IMR-90 (cell line): ENCODE data around the gene MBOAT1. TPM values are rescaled to one million over a fixed set of nuclear protein-coding genes. Genes with fewer than 3 reads are reported as not detected.

ENCODE experiments used
- ATAC-seq: fragments of 200-7000 bp; cut with Tn5 transposase; 2 replicates; pipeline ENCODE4 v1.9.1; 2020; ENCODE audit warnings: low read depth, mild to moderate bottlenecking, moderate library complexity
- BruUV-seq: library from RNA; stranded (reverse); fragments of 400-500 nt; replicated peaks from 2 replicates; lab custom pipeline; 2021; lab: Mats Ljungman, UMichigan
- CTCF ChIA-PET: fragments of 300-600 bp; formaldehyde crosslinking; extraction: SDS; loops from one replicate; lab custom pipeline; 2021; ENCODE audit warnings: antibody characterized with exemption; lab: Yijun Ruan, JAX
- POLR2A ChIA-PET: fragments of 300-600 bp; sonication (Branson Sonifier 250); formaldehyde crosslinking; loops from one replicate; lab custom pipeline; 2022; ENCODE audit warnings: antibody characterized with exemption; ENCODE audit not compliant: unreplicated experiment; lab: Charles Lee
- DNase-seq: peaks from one replicate; pipeline ENCODE4 v3.0.0; 2013
- H2AFZ ChIP-seq: replicated peaks from 2 replicates; pipeline ENCODE3; 2013; ENCODE audit warnings: low read length, mild to moderate bottlenecking; ENCODE audit not compliant: poor library complexity
- H2AK5ac ChIP-seq: 2 replicates; pipeline ENCODE4 v1.6.1; 2013; ENCODE audit warnings: low read depth, low read length, inconsistent platforms
- H2AK9ac ChIP-seq: replicated peaks from 2 replicates; pipeline ENCODE3; 2013; ENCODE audit warnings: mild to moderate bottlenecking, low read depth, low read length, moderate library complexity; ENCODE audit not compliant: poor library complexity
- H2BK120ac ChIP-seq: 2 replicates; pipeline ENCODE4 v1.6.1; 2013; ENCODE audit warnings: low read depth, low read length, inconsistent platforms
- H2BK15ac ChIP-seq: 3 replicates; pipeline ENCODE4 v1.6.1; 2013; ENCODE audit warnings: low read depth, low read length, inconsistent platforms
- H2BK20ac ChIP-seq: 2 replicates; pipeline ENCODE4 v1.6.1; 2013; ENCODE audit warnings: low read depth, mild to moderate bottlenecking, inconsistent platforms, low read length, moderate library complexity
- H2BK5ac ChIP-seq: 2 replicates; pipeline ENCODE4 v1.6.1; 2013; ENCODE audit warnings: mild to moderate bottlenecking, low read depth, low read length, inconsistent platforms; ENCODE audit not compliant: poor library complexity, severe bottlenecking
- H3K14ac ChIP-seq: replicated peaks from 2 replicates; pipeline ENCODE4 v1.6.1; 2013; ENCODE audit warnings: low read depth, low read length, inconsistent platforms
- H3K18ac ChIP-seq: 2 replicates; pipeline ENCODE4 v1.6.1; 2013; ENCODE audit warnings: low read depth, low read length, control low read depth
- H3K23ac ChIP-seq: 2 replicates; pipeline ENCODE4 v1.6.1; 2013; ENCODE audit warnings: low read depth, low read length, inconsistent platforms
- H3K27ac ChIP-seq: 2 replicates; pipeline ENCODE4 v1.5.1; 2013; ENCODE audit warnings: mild to moderate bottlenecking, control low read depth, low read length; ENCODE audit not compliant: insufficient read depth
- H3K27me3 ChIP-seq: 2 replicates; pipeline ENCODE4 v1.6.1; 2013; ENCODE audit warnings: low read length; ENCODE audit not compliant: control insufficient read depth, insufficient read depth
- H3K36me3 ChIP-seq: 2 replicates; pipeline ENCODE4 v1.6.1; 2013; ENCODE audit warnings: low read length, mixed read lengths; ENCODE audit not compliant: control insufficient read depth, insufficient read depth
- H3K4ac ChIP-seq: 2 replicates; pipeline ENCODE4 v1.6.1; 2013; ENCODE audit warnings: low read depth, low read length, inconsistent platforms
- H3K4me1 ChIP-seq: 2 replicates; pipeline ENCODE4 v1.6.1; 2013; ENCODE audit warnings: low read length, mixed read lengths; ENCODE audit not compliant: control insufficient read depth, insufficient read depth
- H3K4me2 ChIP-seq: 2 replicates; pipeline ENCODE4 v1.6.1; 2013; ENCODE audit warnings: low read depth, mild to moderate bottlenecking, control low read depth, low read length, moderate library complexity
- H3K4me3 ChIP-seq: 2 replicates; pipeline ENCODE4 v1.5.1; 2013; ENCODE audit warnings: low read depth, mild to moderate bottlenecking, control low read depth, low read length, moderate library complexity; ENCODE audit not compliant: insufficient read depth
- H3K56ac ChIP-seq: 2 replicates; pipeline ENCODE4 v1.6.1; 2013; ENCODE audit warnings: low read length, inconsistent platforms; ENCODE audit not compliant: insufficient read depth; ENCODE audit errors: extremely low read depth
- H3K79me1 ChIP-seq, 2 experiments: 2 replicates each; pipeline ENCODE4 v1.6.1; 2013; ENCODE audit warnings: low read length in 2 of 2, inconsistent platforms in 1 of 2, low read depth in 1 of 2
- H3K9ac ChIP-seq: 2 replicates; pipeline ENCODE4 v1.6.1; 2013; ENCODE audit warnings: low read depth, low read length, control low read depth
- H3K9me1 ChIP-seq: 2 replicates; pipeline ENCODE4 v1.6.1; 2013; ENCODE audit warnings: low read length, inconsistent platforms; ENCODE audit not compliant: insufficient read depth
- H3K9me3 ChIP-seq: 2 replicates; pipeline ENCODE4 v1.6.1; 2013; ENCODE audit warnings: low read length; ENCODE audit not compliant: control insufficient read depth, insufficient read depth
- H4K20me1 ChIP-seq: 2 replicates; pipeline ENCODE4 v1.6.1; 2013; ENCODE audit warnings: low read length, inconsistent platforms; ENCODE audit not compliant: insufficient read depth
- H4K5ac ChIP-seq: 2 replicates; pipeline ENCODE4 v1.6.1; 2013; ENCODE audit warnings: mild to moderate bottlenecking, low read depth, low read length, control low read depth
- H4K8ac ChIP-seq, 2 experiments: 2 replicates each; pipeline ENCODE4 v1.6.1; 2013; ENCODE audit warnings: low read depth in 2 of 2, low read length in 2 of 2, control low read depth in 1 of 2, inconsistent platforms in 1 of 2
- H4K91ac ChIP-seq: 2 replicates; pipeline ENCODE4 v1.6.1; 2013; ENCODE audit warnings: low read depth, low read length, inconsistent platforms; ENCODE audit not compliant: insufficient read depth
- BHLHE40 ChIP-seq: fragments of 150-350 bp; IDR thresholded peaks from 2 replicates; pipeline ENCODE4 v1.6.1; 2016; ENCODE audit warnings: mild to moderate bottlenecking, low read depth, low read length
- CEBPB ChIP-seq: IDR thresholded peaks from 2 replicates; pipeline ENCODE4 v1.6.1; 2012; ENCODE audit warnings: low read depth, low read length, improper control_type of control experiment
- CHD1 ChIP-seq: IDR thresholded peaks from 2 replicates; pipeline ENCODE4 v1.6.1; 2012; ENCODE audit warnings: low read depth, low read length, improper control_type of control experiment
- ELK1 ChIP-seq: fragments of 150-350 bp; IDR thresholded peaks from 2 replicates; pipeline ENCODE4 v1.6.1; 2016; ENCODE audit warnings: low read depth, mild to moderate bottlenecking, low read length, moderate library complexity, borderline replicate concordance
- MAFK ChIP-seq: IDR thresholded peaks from 2 replicates; pipeline ENCODE4 v1.6.1; 2012; ENCODE audit warnings: low read depth, low read length, improper control_type of control experiment
- MXI1 ChIP-seq: IDR thresholded peaks from 2 replicates; pipeline ENCODE4 v1.6.1; 2012; ENCODE audit warnings: low read depth, mild to moderate bottlenecking, low read length, moderate library complexity, borderline replicate concordance
- NFE2L2 ChIP-seq: fragments of 150-350 bp; IDR thresholded peaks from 2 replicates; pipeline ENCODE4 v1.6.1; 2016; ENCODE audit warnings: low read depth, mild to moderate bottlenecking, low read length
- RAD21 ChIP-seq: IDR thresholded peaks from 2 replicates; pipeline ENCODE4 v1.6.1; 2012; ENCODE audit warnings: low read length, improper control_type of control experiment
- RCOR1 ChIP-seq: IDR thresholded peaks from 2 replicates; pipeline ENCODE4 v1.6.1; 2012; ENCODE audit warnings: mild to moderate bottlenecking, low read length, improper control_type of control experiment; ENCODE audit not compliant: insufficient replicate concordance
- RFX5 ChIP-seq: IDR thresholded peaks from 2 replicates; pipeline ENCODE4 v1.8.0; 2012; ENCODE audit warnings: low read depth, mild to moderate bottlenecking, low read length, moderate library complexity
- SMC3 ChIP-seq: fragments of 150-350 bp; IDR thresholded peaks from 2 replicates; pipeline ENCODE4 v1.6.1; 2016; ENCODE audit warnings: low read depth, mild to moderate bottlenecking, antibody characterized with exemption, low read length, moderate library complexity
- USF2 ChIP-seq: fragments of 150-350 bp; IDR thresholded peaks from 2 replicates; pipeline ENCODE4 v1.6.1; 2017; ENCODE audit warnings: mild to moderate bottlenecking, antibody characterized with exemption, low read length, low read depth
- WGBS, 2 experiments: methylation state at CpG; one replicate each; pipeline versions ENCODE4 v1.1.5 to v1.1.7; 2013; ENCODE audit warnings: missing lambda C conversion rate in 2 of 2; ENCODE audit not compliant: insufficient read length in 1 of 2; ENCODE audit errors: extremely low coverage in 2 of 2; 5-methylcytosine and 5-hydroxymethylcytosine counted together
- dilution Hi-C: fragments of 300-500 bp; cut with HindIII; formaldehyde crosslinking; loops from one replicate; pipeline ENCODE4 v1.14.3; 2018; ENCODE audit warnings: low sequenced_read_pairs; ENCODE audit not compliant: unreplicated experiment
- in situ Hi-C: fragments of 300-500 bp; cut with MboI; formaldehyde crosslinking; loops from 3 replicates; pipeline ENCODE4 v1.14.3; 2019; ENCODE audit warnings: low sequenced_read_pairs, inconsistent platforms, mixed read lengths
- intact Hi-C: fragments of 100-400 bp; cut with micrococcal nuclease; formaldehyde crosslinking; loops from 2 replicates; pipeline ENCODE4 v1.10.0; 2022
- polyA plus RNA-seq, 3 experiments: library from polyadenylated mRNA; depleted of rRNA; stranded (reverse); fragments of >200 nt; gene quantifications; 2 replicates each; pipeline ENCODE4 v1.2.3, GENCODE V29; 2012; ENCODE audit warnings: low replicate concordance in 1 of 3
- total RNA-seq: library from RNA; depleted of rRNA; stranded (reverse); fragments of >200 nt; gene quantifications from 2 replicates; pipeline ENCODE4 v1.2.3, GENCODE V29; 2012

The MBOAT1 gene
- total and polyA plus RNA-seq, 2 of the 4 experiments (the other 2 are of a cell fraction) = 1.6 to 4.7 TPM

GRCh38 chr6:20135677-20136268 is 76.5 kb downstream of the MBOAT1 start:
- Histone ChIP-seq H3K9me1 (peaks cover 3% of the 10 kb centered on the region; the same call in 1 of the 2 replicates), H3K9ac (no peak overlapping the region), H3K4me1 (peaks cover 1% of the 10 kb centered on the region; the same call in 1 of the 2 replicates), H3K4ac (no peak overlapping the region), H3K79me1 (no peaks in the 10 kb centered on the region), H4K5ac (no peak overlapping the region), H3K27ac (no peak overlapping the region), H2AK9ac (no peak overlapping the region), H3K27me3 (no peaks in the 10 kb centered on the region), H2AFZ (no peak overlapping the region), H3K36me3 (no peaks in the 10 kb centered on the region), H2AK5ac (no peak overlapping the region), H3K56ac (no peak overlapping the region), H4K91ac (no peak overlapping the region), H3K9me3 (no peaks in the 10 kb centered on the region), H2BK20ac (no peak overlapping the region), H4K20me1 (no peaks in the 10 kb centered on the region), H2BK5ac (no peak overlapping the region), H3K18ac (no peak overlapping the region), H3K14ac (no peak overlapping the region), H3K23ac (no peak overlapping the region), H2BK15ac (no peak overlapping the region), H3K4me3 (no peak overlapping the region), H4K8ac (no peak overlapping the region), H2BK120ac (no peak overlapping the region), H3K4me2 (no peak overlapping the region)
- no TSS peak for BruUV-seq
- WGBS, 2 experiments = no CpG with 5 or more reads among the region's 6 CpGs
- in situ Hi-C loops = no loop called here
- dilution Hi-C loops = no loop called here
- TF ChIP-seq CEBPB (no peak), NFE2L2 (no peak), MXI1 (no peak), RAD21 (no peak), ELK1 (no peak), RFX5 (no peak), USF2 (no peak), MAFK (no peak), CHD1 (no peak), SMC3 (no peak), RCOR1 (no peak), BHLHE40 (no peak)
- intact Hi-C loops = no loop called here
- DNase-seq (no peak), ATAC-seq (0 out of 2 replicates have a peak, but pooled peaks have one; percentile 21)
- POLR2A ChIA-PET = no interaction called here
- CTCF ChIA-PET = interaction anchor here (1.5 kb wide), 1 partner anchor 9 kb away, joined by 6 read pairs; no protein-coding TSS in a partner anchor
